NOMO-1 treated with DMSO at 0.1 percent for 48 hours (cell line): ENCODE measurements around the gene CPVL.

Source experiments
- DNase-seq: peaks from one replicate; lab custom pipeline; 2025; ENCODE audit not compliant: unreplicated experiment; lab: John Stamatoyannopoulos, UW

The CPVL gene

DNA sequence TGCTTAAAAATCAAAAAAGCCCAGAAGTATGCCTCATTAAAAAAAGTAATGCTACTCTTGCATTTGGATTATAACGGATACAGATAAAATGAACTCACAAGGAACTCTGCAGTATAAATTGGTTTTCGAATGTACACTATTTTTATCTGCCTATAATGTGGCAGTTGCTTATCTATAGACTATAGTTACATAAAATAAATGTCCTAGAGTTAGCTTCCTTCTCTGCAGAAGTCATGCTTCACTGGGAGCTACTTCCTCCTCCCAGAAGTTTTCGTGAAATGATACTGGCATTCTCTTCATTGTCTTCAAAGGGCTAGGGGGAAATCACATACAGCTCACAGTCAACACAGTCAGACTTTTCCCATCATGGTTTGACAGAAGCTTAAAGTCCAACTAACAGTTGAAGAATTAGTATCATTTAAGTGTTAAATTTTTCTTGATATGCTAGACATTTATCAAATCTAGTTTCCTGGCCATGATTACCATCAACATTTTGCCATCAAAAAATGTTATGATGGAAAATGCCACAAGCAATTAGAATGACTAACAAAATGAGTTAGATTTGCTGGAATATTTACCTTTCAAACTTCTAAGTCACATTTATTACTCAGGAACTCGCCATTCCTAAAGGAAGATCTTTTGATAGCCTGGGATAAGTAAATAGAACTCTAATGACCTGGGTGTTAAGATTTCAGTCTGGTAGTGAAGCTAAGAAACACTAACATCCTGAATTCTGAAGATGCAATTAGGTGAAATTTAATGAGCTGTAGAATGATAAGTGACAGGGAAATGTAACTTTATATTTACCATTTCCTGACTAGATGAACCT lies 100.9 kb downstream of the CPVL start:
- DNase-seq: no peak

- DNase-seq: no peak
These were observed 101.8 kb downstream of the CPVL start for GRCh38 chr7:29044554-29044953.

DNA sequence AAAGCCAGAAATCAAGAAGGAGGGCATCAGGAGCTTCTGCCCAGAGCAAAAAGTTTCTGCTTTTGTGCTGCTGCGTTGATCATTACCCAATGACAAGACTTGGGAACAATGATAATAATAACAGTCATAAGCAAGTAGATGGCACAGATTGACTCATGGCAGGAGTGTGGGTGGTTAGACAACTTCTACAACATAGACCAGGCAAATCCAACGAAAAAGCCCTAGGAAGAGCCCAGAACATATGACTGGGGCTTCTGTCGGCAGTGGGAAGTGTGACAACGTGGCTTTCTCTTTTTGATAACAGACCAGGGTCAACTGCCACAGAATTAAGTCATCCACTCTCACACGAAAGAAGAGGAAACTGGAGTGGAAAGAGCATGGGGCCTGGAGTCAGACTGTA lies 102.8 kb downstream of the CPVL start:
- DNase-seq: no peak

DNA sequence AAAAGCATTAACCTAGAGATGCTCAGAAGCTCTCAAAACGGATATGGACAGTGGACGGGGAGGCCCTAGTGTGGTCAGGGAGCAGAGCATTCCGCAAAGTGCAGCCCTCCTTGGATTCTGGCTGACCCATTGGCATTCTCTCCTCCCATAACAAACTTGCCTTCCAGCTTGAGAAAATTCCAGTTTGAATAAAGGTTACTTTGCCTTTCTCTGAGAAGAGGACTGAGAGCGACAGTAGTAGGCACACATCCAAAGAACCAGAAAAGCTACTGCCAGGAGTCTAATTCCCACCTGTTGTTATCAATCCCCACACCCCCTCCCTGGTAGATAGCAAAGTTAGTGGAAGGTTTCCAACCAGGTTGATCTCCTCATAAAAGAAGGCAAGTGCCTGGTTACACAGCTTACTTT lies 103.5 kb downstream of the CPVL start:
- DNase-seq: no peak

- DNase-seq: no peak
These were observed 104.3 kb downstream of the CPVL start for GRCh38 chr7:29041991-29042390.

DNA sequence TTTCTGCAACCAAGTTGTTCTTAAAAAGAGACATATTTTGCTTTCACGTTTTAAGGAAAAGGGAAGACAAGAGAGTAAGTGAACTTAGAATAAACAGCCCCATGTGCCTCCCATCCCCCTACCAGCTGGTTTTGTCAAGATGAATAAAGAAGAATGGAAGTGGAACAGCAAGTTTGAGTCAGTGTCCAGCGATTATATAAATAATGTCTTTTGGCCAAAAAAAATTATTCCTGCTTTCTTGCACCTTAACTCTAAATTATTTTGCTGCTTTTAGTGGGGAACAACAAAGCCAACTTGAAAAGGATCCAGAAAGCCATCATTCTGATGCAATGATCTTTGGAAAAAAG lies 105.8 kb downstream of the CPVL start:
- DNase-seq: no peak

DNA sequence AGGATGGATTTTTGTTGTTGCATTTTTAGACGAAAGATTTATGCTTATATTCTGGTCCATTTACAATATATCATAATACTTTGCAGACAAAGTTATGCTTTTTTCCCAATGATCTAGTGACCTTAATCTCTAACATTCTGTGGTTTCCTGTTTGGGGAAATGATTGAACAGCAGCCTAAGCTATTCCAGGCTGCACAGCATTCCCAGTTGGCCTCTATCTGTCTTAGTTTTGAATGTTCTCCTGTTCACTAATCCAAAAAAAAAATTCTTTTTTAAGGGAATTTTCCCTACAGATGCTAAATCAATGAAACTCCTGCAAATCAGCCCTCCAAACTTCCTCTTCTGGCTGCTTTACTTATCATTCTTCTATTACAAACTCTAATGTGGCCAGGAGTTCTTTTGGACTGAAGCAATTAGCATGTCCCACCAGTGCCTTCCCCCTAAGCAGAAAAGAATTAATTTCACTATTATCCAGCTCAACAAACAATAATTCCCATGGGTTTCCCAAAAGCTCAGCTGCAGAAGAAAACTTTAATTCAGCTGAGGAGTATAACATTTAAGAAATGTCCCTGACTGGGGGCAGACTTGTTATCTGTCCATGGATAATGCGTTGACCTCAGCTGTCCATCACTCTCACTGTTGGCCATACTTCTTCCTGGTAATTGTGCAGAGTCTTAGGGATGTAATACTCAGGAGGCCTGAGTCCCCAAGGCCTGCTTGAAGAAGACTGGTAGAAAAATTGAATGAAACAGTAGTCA lies 106.3 kb downstream of the CPVL start:
- DNase-seq: no peak

- DNase-seq: no peak
These were observed 107.9 kb downstream of the CPVL start for GRCh38 chr7:29038463-29038862.

GRCh38 chr7:29035044-29035740 lies 111.1 kb downstream of the CPVL start:
- peak; percentile 11 for DNase-seq

DNA sequence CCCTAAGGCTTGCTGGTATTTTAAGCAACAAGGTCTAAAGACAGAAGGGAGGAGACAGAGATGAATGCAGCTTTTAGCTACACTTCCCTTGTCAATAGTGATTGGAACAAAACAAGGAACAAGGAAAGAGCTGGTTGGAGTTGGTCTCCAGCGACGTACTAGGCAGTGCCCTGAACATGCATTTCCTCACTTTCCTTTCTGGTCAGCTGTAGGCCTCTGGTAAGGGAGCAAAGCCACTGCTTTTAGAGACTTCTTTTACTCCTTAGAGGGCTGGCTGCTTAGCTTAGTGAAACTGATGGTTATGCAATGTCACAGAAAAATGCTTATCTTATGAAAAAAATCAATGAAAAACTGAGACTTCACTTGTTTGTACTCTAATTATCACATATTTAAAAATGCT lies 112.8 kb downstream of the CPVL start:
- no peak for DNase-seq

- no peak for DNase-seq
These were observed 114.2 kb downstream of the CPVL start for GRCh38 chr7:29032146-29032545.

DNA sequence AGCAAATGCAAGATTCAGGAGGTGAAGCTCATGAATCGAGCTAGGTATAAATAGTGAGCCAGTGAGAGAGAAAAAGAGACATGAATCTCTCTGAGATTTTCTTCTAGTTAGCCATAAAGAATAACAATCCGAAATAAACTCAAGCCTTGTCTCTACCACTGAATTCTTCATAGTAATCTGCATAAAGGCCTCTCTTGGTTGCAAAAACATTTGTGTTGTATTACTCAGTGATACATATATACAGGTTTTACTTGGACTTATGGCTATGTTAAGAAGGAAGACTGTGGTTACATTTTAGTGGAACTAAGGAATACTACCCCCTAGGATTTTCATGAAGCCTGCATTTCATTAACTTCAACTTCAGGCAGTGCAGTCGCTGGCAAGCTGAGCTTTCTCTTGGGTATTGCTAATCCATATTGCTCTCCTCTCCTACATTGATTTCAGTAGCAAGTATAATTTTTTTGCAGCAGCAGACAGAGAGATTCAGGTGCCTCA lies 115.5 kb downstream of the CPVL start:
- DNase-seq: no peak

GRCh38 chr7:29022291-29022988 lies 123.9 kb downstream of the CPVL start:
- DNase-seq: no peak

DNA sequence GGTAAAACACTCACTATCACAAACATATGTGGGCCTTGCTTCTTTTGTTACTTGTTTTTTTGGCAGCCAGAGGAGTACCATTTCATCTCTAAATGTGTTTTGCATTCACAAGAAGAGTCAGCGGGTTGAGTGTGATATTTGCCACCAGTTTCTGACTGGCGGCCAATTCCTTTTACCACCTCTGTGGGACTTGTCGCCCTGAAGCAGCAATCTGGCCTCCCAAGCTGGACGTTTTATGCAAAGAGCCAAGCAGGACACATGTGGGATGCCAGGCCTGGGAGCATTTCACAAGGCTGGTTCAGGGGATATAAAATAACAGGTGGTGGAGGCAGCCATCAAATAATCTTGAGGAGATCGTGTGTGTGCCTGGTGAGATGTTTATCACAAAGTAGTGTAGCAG lies 126.4 kb downstream of the CPVL start:
- no peak for DNase-seq

DNA sequence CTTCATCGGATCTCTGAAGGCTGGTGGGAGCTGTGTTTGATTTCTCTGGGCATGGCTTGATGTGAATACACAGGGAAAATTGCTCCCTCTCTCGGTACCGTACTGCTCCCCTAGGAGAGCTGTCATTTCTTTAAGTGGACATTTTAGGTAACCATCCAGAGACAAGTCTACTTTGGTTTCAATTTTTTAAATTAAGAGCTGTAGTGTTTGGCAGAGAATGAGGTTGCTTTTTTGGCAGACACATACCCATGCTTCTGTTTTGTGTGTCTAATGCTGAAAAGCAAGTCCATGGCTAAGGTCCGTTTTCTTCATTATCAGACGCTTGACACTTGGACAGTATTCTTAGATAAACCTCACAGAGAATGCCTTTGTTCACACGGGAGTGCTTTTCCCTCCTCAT lies 127.0 kb downstream of the CPVL start:
- DNase-seq: no peak

DNA sequence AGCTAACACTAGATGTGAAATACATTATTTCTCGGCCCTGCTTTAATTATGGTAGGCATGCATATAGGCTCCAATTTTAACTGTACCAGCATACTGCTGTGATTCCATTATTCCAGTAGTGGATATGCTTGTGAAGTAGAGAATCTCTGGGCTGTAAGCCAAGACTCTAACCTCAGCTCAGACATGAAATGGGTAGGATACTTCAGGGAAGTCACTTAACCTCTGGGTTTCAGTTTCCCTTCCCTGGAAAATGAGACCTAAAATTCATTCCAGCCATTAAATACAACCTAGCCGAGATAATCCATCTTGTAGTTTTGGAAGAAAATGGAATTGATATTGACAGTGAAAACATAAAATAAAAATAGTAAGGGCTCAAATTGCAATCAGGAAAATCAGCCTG lies 128.6 kb downstream of the CPVL start:
- no peak for DNase-seq

DNA sequence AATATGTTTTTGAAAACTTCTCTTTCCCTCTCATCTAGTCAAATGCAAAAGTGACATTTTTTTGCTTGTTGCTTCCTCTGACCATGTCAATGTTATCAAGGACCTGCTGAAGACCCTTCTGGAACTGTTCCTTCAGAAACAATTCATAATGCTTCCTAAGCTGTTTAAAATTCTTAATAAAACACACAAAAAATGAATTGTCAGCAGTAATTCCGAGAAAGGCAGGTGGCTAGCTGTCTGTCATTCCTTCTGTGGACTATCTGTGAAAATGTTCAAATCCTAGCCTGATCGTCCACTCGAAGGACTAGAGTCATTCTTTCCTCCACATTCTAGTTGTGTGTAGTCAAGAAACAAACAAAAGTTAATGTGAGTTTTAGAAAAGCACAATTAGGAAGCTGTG lies 131.6 kb downstream of the CPVL start:
- no peak for DNase-seq

GRCh38 chr7:29013931-29014330 lies 132.4 kb downstream of the CPVL start:
- DNase-seq: no peak

DNA sequence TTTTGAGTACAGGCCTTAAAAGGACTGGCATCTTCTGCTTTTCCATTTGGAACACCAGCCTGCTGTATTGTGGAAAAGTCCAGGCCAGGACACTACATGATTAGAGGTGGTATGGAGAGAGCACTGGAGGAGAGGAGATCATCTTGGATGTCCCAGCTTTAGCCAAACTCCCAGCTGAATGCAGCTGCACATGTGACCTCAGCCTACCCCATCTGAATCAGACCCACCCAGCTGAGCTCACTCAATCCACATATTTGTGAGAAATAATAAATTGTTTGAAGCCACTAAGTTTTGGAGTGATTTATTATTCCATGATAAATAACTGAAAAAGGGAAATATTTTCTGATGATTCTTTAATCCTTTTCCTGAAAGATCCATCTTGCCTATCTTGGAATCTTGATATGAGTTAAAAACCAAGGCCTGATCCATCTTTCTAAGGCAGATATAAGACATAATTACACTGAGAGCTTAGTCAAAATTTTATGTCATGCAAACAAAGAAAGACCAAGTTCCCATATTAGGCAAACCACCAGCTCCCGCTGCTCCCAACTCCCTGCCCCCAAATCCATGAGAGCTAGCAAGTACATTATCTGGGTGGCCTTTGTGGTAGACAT lies 133.1 kb downstream of the CPVL start:
- no peak for DNase-seq

DNA sequence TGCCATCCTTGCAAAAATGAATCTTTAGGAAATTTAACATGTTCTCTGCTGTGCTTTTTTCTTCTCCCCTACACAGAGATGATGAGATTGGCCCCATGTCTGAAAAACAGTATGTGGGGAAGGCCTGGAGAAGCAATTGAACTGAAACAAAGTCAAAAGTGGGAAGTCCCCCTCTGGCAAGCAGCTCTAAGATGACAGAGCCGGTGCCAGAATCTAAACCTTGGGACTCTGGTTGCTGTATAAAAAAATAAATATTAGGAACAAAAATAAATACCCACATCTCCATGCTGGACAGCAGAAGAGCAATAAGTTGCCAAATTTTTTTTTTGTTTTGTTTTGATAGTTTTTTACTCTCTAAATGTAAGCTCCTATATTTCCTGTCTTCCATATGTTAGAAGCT lies 136.4 kb downstream of the CPVL start:
- DNase-seq: no peak

DNA sequence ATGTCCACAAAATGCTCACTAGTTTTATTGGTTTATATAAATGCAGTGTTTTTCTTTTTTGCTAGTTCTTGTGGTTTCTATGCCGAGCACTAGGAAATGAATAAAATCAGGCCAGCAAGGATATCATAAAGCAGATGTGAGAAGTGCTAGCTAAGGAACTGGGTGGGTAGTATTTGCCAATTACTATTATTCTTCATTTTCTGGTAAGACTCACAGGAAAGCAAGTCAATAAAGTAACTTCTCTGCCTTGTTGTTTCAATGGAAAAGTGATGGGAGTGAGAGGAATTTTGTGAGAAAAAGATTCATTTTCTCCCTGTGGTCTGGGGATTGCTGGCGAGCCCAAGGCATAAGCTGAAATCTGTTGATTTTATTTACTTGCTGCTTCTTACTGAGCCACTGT lies 137.7 kb downstream of the CPVL start:
- DNase-seq: no peak
